NCI-H146 treated with DMSO at 0.1 percent for 48 hours (cell line): ENCODE results near the gene PAQR7.

ENCODE experiments used
- DNase-seq: peaks from one replicate; lab custom pipeline; 2025; ENCODE audit not compliant: unreplicated experiment; lab: John Stamatoyannopoulos, UW

The PAQR7 gene

GRCh38 chr1:25903986-25904385 lies 28.5 kb upstream of the PAQR7 start:
- no peak for DNase-seq

- DNase-seq = no peak
Observed at GRCh38 chr1:25902462-25902861, 27.0 kb upstream of the PAQR7 start.

DNA sequence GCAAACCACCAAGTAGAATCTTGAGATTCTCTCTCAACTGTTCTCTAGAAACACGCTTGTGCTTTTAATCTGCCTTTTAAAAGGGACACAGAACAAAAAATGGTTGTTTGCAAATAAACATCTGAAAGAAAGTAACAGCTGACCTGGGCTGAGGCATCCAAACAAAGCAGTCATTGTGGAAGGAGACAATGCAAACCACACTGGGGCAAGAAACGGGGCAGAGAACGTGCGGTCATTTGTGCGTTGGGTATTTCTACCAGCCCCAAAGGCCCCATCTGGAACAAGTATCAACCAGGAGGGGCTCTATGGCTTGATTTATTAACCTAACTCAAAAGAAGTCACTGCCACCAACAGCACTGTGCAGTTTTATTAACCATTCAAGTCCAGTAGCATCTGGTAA lies 24.7 kb upstream of the PAQR7 start:
- DNase-seq = no peak

- no peak for DNase-seq
Observed at GRCh38 chr1:25899792-25900191, 24.3 kb upstream of the PAQR7 start.

- DNase-seq = no peak
Observed at GRCh38 chr1:25898223-25899015, 22.9 kb upstream of the PAQR7 start.

DNA sequence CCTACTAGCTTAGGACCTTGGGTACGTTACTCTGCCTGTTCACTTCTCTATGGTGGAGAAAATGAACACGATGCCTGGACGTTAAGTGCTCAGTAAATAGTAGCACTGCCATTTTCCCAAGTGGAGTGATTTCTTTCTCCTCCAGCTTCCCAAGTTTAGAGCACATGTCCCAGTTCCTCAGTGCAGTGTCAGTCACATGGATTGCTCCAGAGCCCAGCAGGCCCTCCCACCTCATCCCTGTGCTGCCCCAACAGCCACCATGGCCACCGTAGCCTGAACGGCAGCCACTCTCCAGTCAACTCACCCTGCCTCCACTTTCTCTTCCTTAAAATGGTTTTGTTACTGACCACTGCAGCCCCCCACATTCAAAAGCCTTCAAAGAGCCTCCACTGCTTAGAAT lies 22.2 kb upstream of the PAQR7 start:
- no peak for DNase-seq

DNA sequence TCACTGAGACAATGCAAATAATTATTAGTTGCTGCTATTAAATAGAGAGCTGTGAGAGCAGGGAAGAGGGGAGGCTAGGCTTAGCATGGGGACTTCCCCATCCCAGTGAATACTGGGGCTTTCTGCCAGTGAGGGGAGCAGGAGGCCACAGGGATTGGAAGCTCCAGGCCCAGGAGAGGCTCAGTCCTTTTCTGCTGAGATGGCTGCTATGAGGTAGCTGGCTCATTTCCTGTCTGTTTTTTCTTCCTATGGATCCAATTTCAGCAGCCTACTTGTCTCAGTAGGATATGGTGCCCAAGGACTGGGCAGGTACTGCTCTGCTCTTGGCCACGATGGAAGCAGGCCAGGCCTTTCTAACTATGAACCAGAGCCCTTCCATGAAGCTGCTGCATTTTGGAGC lies 20.8 kb upstream of the PAQR7 start:
- DNase-seq = no peak

- DNase-seq = peak; percentile 53
Observed at GRCh38 chr1:25895365-25895990, 20.0 kb upstream of the PAQR7 start.

GRCh38 chr1:25893116-25893515 lies 17.6 kb upstream of the PAQR7 start:
- no peak for DNase-seq

GRCh38 chr1:25891606-25892005 lies 16.1 kb upstream of the PAQR7 start:
- DNase-seq = no peak

- DNase-seq = no peak
Observed at GRCh38 chr1:25890239-25891034, 14.9 kb upstream of the PAQR7 start.

DNA sequence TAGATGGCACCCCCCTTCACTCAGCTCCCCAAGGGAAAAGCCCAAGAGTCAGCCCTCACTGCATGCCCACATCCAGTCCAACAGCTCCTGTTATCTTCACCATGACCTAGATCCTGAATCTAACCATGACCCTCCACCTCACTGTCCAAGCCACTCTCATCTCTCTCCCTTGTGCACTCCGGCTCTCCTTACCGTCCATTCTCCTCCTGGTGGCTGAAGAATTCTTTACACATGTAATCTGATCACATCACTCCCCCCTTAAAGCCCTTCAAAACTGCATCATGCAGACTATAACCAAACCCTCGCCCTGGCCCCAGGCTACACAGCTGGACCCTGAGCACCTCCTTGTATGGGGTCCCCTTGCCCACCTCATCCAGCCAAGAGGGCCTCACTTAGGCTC lies 14.0 kb upstream of the PAQR7 start:
- DNase-seq = peak; percentile 78

DNA sequence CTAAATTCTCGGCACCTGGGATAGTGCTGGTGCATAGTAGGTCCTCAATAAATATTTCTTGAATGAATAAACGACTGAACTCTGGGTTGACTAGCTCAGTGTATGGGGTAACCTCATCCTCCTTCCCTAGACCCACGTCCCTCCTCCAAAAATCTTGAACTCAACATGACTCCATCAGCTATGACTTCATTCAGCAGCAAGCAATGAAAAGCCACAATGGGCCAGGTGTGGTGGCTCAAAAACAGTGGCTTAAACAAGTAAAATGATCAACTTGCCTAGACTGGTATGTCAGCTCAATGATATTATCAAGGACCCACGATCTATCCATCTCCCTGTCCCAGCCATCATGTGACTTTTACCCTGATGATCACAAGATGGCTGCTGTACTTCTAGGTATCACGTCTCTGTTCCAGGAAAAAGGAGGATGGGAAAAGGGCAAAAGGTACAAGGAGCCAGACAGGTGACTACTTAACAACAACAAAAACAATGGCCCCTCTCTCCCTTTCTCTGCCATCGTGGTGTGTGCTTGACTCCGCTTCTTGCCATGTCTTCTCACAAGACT lies 13.0 kb upstream of the PAQR7 start:
- DNase-seq = no peak

- no peak for DNase-seq
Observed at GRCh38 chr1:25885602-25886001, 10.1 kb upstream of the PAQR7 start.

GRCh38 chr1:25881266-25881665 lies 5.8 kb upstream of the PAQR7 start:
- no peak for DNase-seq

GRCh38 chr1:25880518-25880917 lies 5.0 kb upstream of the PAQR7 start:
- DNase-seq = no peak

- DNase-seq = no peak
Observed at GRCh38 chr1:25879675-25880074, 4.2 kb upstream of the PAQR7 start.

GRCh38 chr1:25878690-25879089 lies 3.2 kb upstream of the PAQR7 start:
- no peak for DNase-seq

DNA sequence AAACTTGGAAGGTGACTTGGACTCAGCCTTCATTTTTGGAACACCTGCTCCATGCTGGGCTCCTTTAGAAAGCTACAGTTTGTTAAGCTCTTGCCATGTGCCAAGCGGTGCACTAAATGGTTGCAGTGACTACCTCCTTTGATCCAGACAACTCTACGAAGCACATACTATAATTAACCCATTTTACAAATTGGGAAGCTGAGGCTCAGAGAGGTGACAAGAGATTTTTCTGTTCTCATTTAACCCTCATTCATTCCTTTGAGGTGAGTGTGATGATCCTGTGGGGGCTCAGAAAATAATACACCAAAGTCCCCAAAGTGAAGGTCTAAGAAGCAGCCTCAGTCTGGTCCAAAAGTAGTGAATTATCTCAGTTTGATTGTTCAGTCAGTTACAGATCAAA lies 1.6 kb upstream of the PAQR7 start:
- DNase-seq = no peak

DNA sequence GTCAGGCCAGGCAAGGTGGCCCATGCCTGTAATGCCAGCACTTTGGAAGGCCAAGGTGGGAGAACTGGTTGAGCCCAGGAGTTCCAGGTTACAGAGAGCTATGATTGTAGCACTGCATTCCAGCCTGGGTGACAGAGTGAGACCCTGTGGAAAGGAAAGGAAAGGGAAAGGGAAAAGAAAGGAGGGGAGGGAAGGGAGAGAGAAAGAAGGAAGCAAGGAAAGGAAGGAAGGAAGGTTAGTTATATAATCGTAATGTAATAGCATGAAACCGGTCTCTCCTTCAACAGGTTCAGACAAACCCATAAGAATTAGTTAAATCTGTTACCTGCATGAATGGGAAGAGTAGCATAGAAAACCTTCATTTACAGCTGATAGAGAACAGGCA lies 1.2 kb upstream of the PAQR7 start:
- DNase-seq = no peak

DNA sequence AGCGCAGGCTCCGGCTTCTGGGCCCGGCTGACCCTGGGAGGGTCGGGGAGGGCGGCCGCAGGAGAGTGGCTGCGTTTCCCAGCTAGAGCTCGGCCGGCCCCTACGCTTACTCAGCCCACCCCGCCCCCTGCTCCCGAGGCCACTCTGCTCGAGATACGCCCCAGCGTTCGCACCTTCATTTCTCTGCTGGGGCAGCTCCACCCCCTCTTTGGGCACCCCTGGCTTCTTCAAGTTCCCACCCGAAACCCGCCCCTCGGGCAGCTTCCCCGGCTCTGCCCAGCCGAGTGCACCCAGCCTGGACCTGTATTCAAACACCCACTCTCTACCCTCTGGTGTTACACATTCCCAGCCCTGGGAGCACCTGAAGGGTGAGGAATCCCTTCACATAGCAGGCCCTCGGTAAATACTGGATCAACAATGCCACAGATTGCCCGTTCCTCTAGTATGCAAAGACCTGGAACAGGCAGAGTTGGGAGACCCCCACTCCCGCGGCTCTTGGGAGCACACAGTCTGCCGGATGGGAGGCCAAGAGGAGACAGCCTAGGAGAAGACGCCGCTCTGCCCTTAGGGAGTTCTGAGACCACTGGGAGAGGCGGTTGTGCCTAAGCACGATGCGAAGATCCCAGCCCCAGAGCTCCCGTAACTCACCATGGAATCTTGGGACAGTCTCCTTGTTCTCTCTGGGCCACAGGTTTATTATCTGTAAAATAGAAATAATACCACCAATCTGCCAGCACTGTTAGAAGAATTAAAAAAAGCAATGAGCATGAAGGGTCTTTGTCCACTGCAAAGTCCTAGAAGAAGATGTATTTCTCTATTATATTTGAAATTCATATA lies 566 bp upstream of the PAQR7 start:
- DNase-seq = no peak
